Astrocyte (in vitro differentiated cells and primary cell): ENCODE measurements around the gene ZNF516. TPM values are rescaled to one million over a fixed set of nuclear protein-coding genes. Genes with fewer than 3 reads are reported as not detected.

Experiments
- DNase-seq: peaks from one replicate; pipeline ENCODE4 v3.0.0-alpha.2; 2010; ENCODE audit warnings: low read depth
- FAIRE-seq: peaks from 2 replicates; lab custom pipeline; 2011; peaks lifted over from hg19 to GRCh38; lab: Jason Lieb, UNC
- H2AFZ ChIP-seq: 2 replicates; pipeline ENCODE4 v1.6.0; 2012; ENCODE audit warnings: low read depth, low read length, inconsistent platforms
- H3K27ac ChIP-seq: 2 replicates; pipeline ENCODE4 v1.5.1; 2011; ENCODE audit warnings: low read depth, low read length, inconsistent platforms
- H3K27me3 ChIP-seq: 2 replicates; pipeline ENCODE4 v1.6.0; 2011; ENCODE audit warnings: low read length, inconsistent platforms; ENCODE audit not compliant: insufficient read depth
- H3K36me3 ChIP-seq: 2 replicates; pipeline ENCODE4 v1.5.1; 2011; ENCODE audit warnings: low read length, inconsistent platforms; ENCODE audit not compliant: insufficient read depth
- H3K4me1 ChIP-seq: 2 replicates; pipeline ENCODE4 v1.5.1; 2011; ENCODE audit warnings: low read length, inconsistent platforms; ENCODE audit not compliant: insufficient read depth
- H3K4me2 ChIP-seq: 2 replicates; pipeline ENCODE4 v1.6.0; 2012; ENCODE audit warnings: low read length, inconsistent platforms
- H3K4me3 ChIP-seq: 2 replicates; pipeline ENCODE4 v1.5.1; 2011; ENCODE audit warnings: low read depth, mild to moderate bottlenecking, low read length, inconsistent platforms; ENCODE audit not compliant: insufficient read depth
- H3K79me2 ChIP-seq: 2 replicates; pipeline ENCODE4 v1.6.0; 2012; ENCODE audit warnings: mild to moderate bottlenecking, low read length, inconsistent platforms; ENCODE audit not compliant: insufficient read depth
- H3K9ac ChIP-seq: 2 replicates; pipeline ENCODE4 v1.6.0; 2012; ENCODE audit warnings: mild to moderate bottlenecking, low read length, inconsistent platforms
- H3K9me3 ChIP-seq: 2 replicates; pipeline ENCODE4 v1.5.1; 2012; ENCODE audit warnings: low read depth, mild to moderate bottlenecking, low read length, inconsistent platforms; ENCODE audit not compliant: insufficient read depth
- H4K20me1 ChIP-seq: 2 replicates; pipeline ENCODE4 v1.6.0; 2012; ENCODE audit warnings: low read length, inconsistent platforms; ENCODE audit not compliant: insufficient read depth
- H3K27ac Mint-ChIP-seq: one replicate; pipeline ENCODE4 v1.8.0; 2021; ENCODE audit warnings: mild to moderate bottlenecking, mixed read lengths; ENCODE audit not compliant: unreplicated experiment
- H3K27me3 Mint-ChIP-seq: one replicate; pipeline ENCODE4 v1.8.0; 2021; ENCODE audit warnings: low read depth, mixed read lengths; ENCODE audit not compliant: unreplicated experiment
- H3K36me3 Mint-ChIP-seq: one replicate; pipeline ENCODE4 v1.8.0; 2021; ENCODE audit warnings: low read depth, mixed read lengths; ENCODE audit not compliant: unreplicated experiment
- H3K4me1 Mint-ChIP-seq: one replicate; pipeline ENCODE4 v1.8.0; 2021; ENCODE audit warnings: low read depth, mixed read lengths; ENCODE audit not compliant: unreplicated experiment
- H3K4me3 Mint-ChIP-seq: one replicate; pipeline ENCODE4 v1.8.0; 2021; ENCODE audit warnings: mild to moderate bottlenecking, moderate library complexity, mixed read lengths; ENCODE audit not compliant: unreplicated experiment
- H3K9me3 Mint-ChIP-seq: one replicate; pipeline ENCODE4 v1.8.0; 2021; ENCODE audit warnings: mild to moderate bottlenecking, mixed read lengths; ENCODE audit not compliant: unreplicated experiment
- EZH2 ChIP-seq: IDR thresholded peaks from 2 replicates; pipeline ENCODE4 v1.6.1; 2012; ENCODE audit warnings: mild to moderate bottlenecking, low read length, inconsistent platforms; ENCODE audit not compliant: insufficient read depth
- total RNA-seq: library from RNA; stranded (reverse); gene quantifications from 2 replicates; pipeline ENCODE4 v1.2.1, GENCODE V29; 2021
- TF ChIP-seq, protein P1 (sequence below): IDR thresholded peaks from 2 replicates; pipeline ENCODE4 v1.5.1; 2011; ENCODE audit warnings: low read depth, mild to moderate bottlenecking, inconsistent platforms, low read length, moderate library complexity; ENCODE audit not compliant: insufficient read depth

Gene ZNF516
- total RNA-seq, 1 donor from 2014 or later: 59.8 TPM

DNA sequence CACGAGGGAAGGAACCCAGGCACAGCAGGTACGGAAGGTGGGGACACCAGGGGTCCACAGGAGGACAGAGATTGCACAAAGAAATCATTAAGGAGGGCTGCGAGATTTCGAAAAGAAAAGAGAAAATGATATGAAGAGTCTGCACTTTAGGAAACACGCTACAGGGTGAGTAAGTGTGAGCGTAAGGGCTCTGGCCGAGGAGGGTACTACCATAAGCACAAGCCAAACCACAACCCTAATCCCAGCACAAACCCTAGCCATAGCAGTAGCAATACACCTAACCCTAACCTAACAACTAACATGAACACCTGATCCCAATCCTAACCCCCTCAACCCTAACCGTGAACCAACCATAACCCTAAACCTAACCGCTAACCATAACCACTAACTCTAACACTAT is 104.0 kb downstream of the ZNF516 start:
- Histone ChIP-seq H3K9me3 (no peaks in the 10 kb centered on the region), H3K4me2 (no peak overlapping the region), H3K27me3 (no peaks in the 10 kb centered on the region), H3K4me3 (no peak overlapping the region), H3K9ac (no peak overlapping the region), H3K79me2 (peaks cover 68% of the 10 kb centered on the region), H3K4me1 (no peaks in the 10 kb centered on the region), H3K36me3 (no peaks in the 10 kb centered on the region), H3K27ac (no peak overlapping the region), H2AFZ (no peak overlapping the region), H4K20me1 (peaks cover 78% of the 10 kb centered on the region)
- Mint-ChIP-seq H3K27ac (no peak overlapping the region), H3K36me3 (peaks cover 16% of the 10 kb centered on the region), H3K9me3 (no peaks in the 10 kb centered on the region), H3K4me1 (peaks cover 30% of the 10 kb centered on the region), H3K4me3 (no peak overlapping the region), H3K27me3 (no peaks in the 10 kb centered on the region)
- TF ChIP-seq EZH2: no peak
- FAIRE-seq (no peak), DNase-seq (no peak)

DNA sequence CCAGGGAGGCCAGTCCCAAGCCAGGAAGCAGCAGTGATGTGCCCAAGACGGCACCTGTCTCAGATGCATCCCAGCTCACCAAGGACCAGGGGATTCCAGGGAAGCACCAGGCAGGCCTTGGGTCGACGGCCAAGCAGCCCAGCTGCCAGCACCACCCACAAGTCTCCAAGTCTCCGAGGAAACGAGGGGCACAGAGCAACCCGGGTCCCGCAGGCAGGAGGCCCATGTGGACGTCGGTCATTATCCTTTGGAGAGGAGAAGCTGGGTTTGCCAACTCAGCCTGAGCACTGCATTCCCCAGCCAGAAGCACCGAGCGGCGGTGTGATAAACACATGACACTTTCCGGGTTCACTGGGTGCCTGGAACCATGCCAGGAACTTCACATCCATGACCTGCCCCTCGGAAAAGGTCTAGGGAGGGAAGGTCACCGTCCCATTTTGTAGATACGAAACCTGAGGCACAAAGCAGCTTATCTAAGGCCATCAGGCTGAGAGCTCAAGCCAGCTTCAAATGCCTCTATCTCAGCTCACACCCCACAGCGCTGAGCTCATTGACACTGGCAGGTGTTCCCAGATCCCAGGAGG is 104.5 kb downstream of the ZNF516 start:
- H3K9me3 Mint-ChIP-seq: no peaks in the 10 kb centered on the region
- H4K20me1 ChIP-seq: peaks cover 77% of the 10 kb centered on the region
- H2AFZ ChIP-seq: no peak overlapping the region
- no peak overlapping the region for H3K4me3 ChIP-seq
- H3K27me3 ChIP-seq: no peaks in the 10 kb centered on the region
- DNase-seq (no peak), FAIRE-seq (no peak)
- H3K9ac ChIP-seq: no peak overlapping the region
- H3K27ac ChIP-seq: no peak overlapping the region
- H3K4me2 ChIP-seq: no peak overlapping the region
- H3K79me2 ChIP-seq: peaks cover 73% of the 10 kb centered on the region
- H3K27ac Mint-ChIP-seq: no peak overlapping the region
- H3K27me3 Mint-ChIP-seq: no peaks in the 10 kb centered on the region
- no peaks in the 10 kb centered on the region for H3K4me1 ChIP-seq
- peaks cover 16% of the 10 kb centered on the region for H3K36me3 Mint-ChIP-seq
- H3K4me3 Mint-ChIP-seq: no peak overlapping the region
- no peaks in the 10 kb centered on the region for H3K36me3 ChIP-seq
- H3K4me1 Mint-ChIP-seq: peaks cover 30% of the 10 kb centered on the region
- H3K9me3 ChIP-seq: no peaks in the 10 kb centered on the region
- TF ChIP-seq, protein P1, sequence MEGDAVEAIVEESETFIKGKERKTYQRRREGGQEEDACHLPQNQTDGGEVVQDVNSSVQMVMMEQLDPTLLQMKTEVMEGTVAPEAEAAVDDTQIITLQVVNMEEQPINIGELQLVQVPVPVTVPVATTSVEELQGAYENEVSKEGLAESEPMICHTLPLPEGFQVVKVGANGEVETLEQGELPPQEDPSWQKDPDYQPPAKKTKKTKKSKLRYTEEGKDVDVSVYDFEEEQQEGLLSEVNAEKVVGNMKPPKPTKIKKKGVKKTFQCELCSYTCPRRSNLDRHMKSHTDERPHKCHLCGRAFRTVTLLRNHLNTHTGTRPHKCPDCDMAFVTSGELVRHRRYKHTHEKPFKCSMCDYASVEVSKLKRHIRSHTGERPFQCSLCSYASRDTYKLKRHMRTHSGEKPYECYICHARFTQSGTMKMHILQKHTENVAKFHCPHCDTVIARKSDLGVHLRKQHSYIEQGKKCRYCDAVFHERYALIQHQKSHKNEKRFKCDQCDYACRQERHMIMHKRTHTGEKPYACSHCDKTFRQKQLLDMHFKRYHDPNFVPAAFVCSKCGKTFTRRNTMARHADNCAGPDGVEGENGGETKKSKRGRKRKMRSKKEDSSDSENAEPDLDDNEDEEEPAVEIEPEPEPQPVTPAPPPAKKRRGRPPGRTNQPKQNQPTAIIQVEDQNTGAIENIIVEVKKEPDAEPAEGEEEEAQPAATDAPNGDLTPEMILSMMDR: no peak
- TF ChIP-seq EZH2: no peak

DNA sequence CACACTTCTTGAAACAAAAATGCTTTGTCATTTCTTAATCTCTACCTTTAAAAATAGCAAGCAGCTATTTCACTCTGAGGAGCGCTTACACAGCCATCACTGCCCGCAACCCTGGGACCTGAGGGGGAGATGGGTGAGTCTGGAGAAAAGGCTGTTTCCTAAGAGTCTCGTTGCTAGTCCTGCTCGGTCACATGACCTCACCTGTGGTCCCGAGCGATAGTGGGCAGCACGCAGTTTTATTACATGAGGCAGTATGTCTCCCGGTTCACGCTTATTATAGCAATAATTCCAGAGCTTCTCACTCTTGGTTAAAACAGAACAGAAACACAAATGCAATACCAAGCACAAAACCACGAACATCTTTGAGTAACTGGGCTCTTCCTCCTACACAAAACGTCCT is 105.3 kb downstream of the ZNF516 start:
- H3K79me2 ChIP-seq: peaks cover 76% of the 10 kb centered on the region
- no peak for TF ChIP-seq EZH2
- TF ChIP-seq, protein P1: no peak
- peaks cover 14% of the 10 kb centered on the region for H3K36me3 Mint-ChIP-seq

More for the DNA sequence above, 105.3 kb downstream of the ZNF516 start:
- H3K27me3 Mint-ChIP-seq: no peaks in the 10 kb centered on the region
- no peak overlapping the region for H3K4me3 ChIP-seq
- H3K27ac Mint-ChIP-seq: no peak overlapping the region
- H3K9me3 Mint-ChIP-seq: no peaks in the 10 kb centered on the region
- H3K36me3 ChIP-seq: no peaks in the 10 kb centered on the region
- FAIRE-seq (no peak), DNase-seq (no peak)
- H2AFZ ChIP-seq: no peak overlapping the region
- peaks cover 27% of the 10 kb centered on the region for H3K4me1 Mint-ChIP-seq
- H3K9me3 ChIP-seq: no peaks in the 10 kb centered on the region
- H3K27ac ChIP-seq: no peak overlapping the region
- H3K4me2 ChIP-seq: no peak overlapping the region
- no peaks in the 10 kb centered on the region for H3K27me3 ChIP-seq
- H3K9ac ChIP-seq: no peak overlapping the region
- peaks cover 74% of the 10 kb centered on the region for H4K20me1 ChIP-seq
- no peaks in the 10 kb centered on the region for H3K4me1 ChIP-seq
- H3K4me3 Mint-ChIP-seq: no peak overlapping the region
